Measurements from ENCODE around the gene TMEM178B. TPM values are rescaled to one million over a fixed set of nuclear protein-coding genes. Genes with fewer than 3 reads are reported as not detected.

The TMEM178B gene
- total and polyA plus RNA-seq, 9 of the 15 experiments (the other 6 are each of a cell fraction or from before 2014, with no cell fraction given) = under 0.01 to 0.03 (median 0.01) TPM; not detected in 5

GRCh38 chr7:141344153-141344935 lies 270.5 kb downstream of the TMEM178B start:
- Histone ChIP-seq H3K9me1 (ENCODE audit: control insufficient read depth, insufficient read depth, low read length) (no peaks in the 10 kb centered on the region), H2AFZ (ENCODE audit: low read depth, low read length) (no peak overlapping the region), H3K4me3 (no peak overlapping the region), H3K36me3 (ENCODE audit: control insufficient read depth, insufficient read depth, low read length) (no peaks in the 10 kb centered on the region), H3K9ac (ENCODE audit: insufficient read depth in 1 of 2, low read depth in 2 of 2, low read length in 2 of 2) (no peak overlapping the region), H3K79me2 (ENCODE audit: control insufficient read depth, insufficient read depth, low read length) (no peaks in the 10 kb centered on the region), H3K27me3 (ENCODE audit: control insufficient read depth in 2 of 2, insufficient read depth in 2 of 2, low read length in 2 of 2) (peaks cover 27 to 39% of the 10 kb centered on the region in 2 experiments; a peak in 4 of 5 replicates), H3K27ac (ENCODE audit: extremely low read depth, low read depth, low read length) (no peak overlapping the region), H3K4me2 (ENCODE audit: insufficient read depth, low read length) (no peak overlapping the region), H4K20me1 (replicated peaks; ENCODE audit: control insufficient read depth, insufficient read depth, low read length) (no peaks in the 10 kb centered on the region), H3K4me1 (replicated peaks in 1 of 2; ENCODE audit: control insufficient read depth in 2 of 2, insufficient read depth in 2 of 2, low read length in 2 of 2) (no peaks in the 10 kb centered on the region), H3K9me3 (replicated peaks; ENCODE audit: control insufficient read depth, insufficient read depth, low read depth, low read length) (no peaks in the 10 kb centered on the region)
- no TSS peak for BruUV-seq (replicated peaks)
- ChIA-PET POLR2A (no interaction called here), CTCF (ENCODE audit: low intra/inter-chr PET ratio) (no interaction called here)
- DNase-seq (ENCODE audit: extremely low read depth in 1 of 4, low spot score in 3 of 4) = no peak
- in situ Hi-C loops (cut with MboI) = no loop called here
- intact Hi-C loops (cut with micrococcal nuclease) = no loop called here
- FAIRE-seq = no peak
- WGBS (ENCODE audit: insufficient coverage, low coverage, missing lambda C conversion rate) = 0% methylated on average over 3 of the region's 3 CpGs
- no peak for ATAC-seq
- TF ChIP-seq U2AF1 (optimal IDR thresholded peaks at IDR 0.05; ENCODE audit: low read depth, low read length) (no peak), DIDO1 (tag; IDR thresholded peaks at IDR 0.05; ENCODE audit: low read depth) (no peak), ZNF133 (CRISPR knock-in tag; IDR thresholded peaks at IDR 0.05) (no peak), CBX5 (IDR thresholded peaks at IDR 0.05; ENCODE audit: borderline replicate concordance, low read depth) (no peak), ZBTB11 (CRISPR knock-in tag; IDR thresholded peaks at IDR 0.05) (no peak), RFX1 (IDR thresholded peaks at IDR 0.05) (no peak), CREB1 (IDR thresholded peaks at IDR 0.05) (no peak), CREB1 (CRISPR knock-in tag; IDR thresholded peaks at IDR 0.05) (no peak), TFE3 (CRISPR knock-in tag; IDR thresholded peaks at IDR 0.05) (no peak), RAD51 (IDR thresholded peaks at IDR 0.05; ENCODE audit: borderline replicate concordance, low read depth) (no peak), RBM39 (optimal IDR thresholded peaks at IDR 0.05; ENCODE audit: low read depth, low read length) (no peak), RBM25 (IDR thresholded peaks at IDR 0.05; ENCODE audit: low read depth, low read length, severe bottlenecking) (no peak), EP400 (IDR thresholded peaks at IDR 0.05) (no peak), ZNF23 (CRISPR knock-in tag; IDR thresholded peaks at IDR 0.05) (no peak), USF1 (CRISPR knock-in tag; IDR thresholded peaks at IDR 0.05) (no peak), ZNF184 (CRISPR knock-in tag; IDR thresholded peaks at IDR 0.05) (no peak), CBX3 (IDR thresholded peaks at IDR 0.05; ENCODE audit: borderline replicate concordance in 1 of 2, low read length in 2 of 2) (no peak), ZNF696 (CRISPR knock-in tag; conservative IDR thresholded peaks at IDR 0.05) (no peak)
